Measurements from ENCODE around the gene SMYD1.

GRCh38 chr2:88036182-88036581, 31.4 kb upstream of the SMYD1 start:
- TF ChIP-seq CTCF (conservative IDR thresholded peaks at IDR 0.05), result no peak
- TF ChIP-seq ZFX (IDR thresholded peaks at IDR 0.05), result no peak
